Astrocyte (in vitro differentiated cells and primary cell): ENCODE data around the gene WASF2.

Source experiments
- CTCF ChIP-seq: IDR thresholded peaks from 2 replicates; pipeline ENCODE4 v1.5.1; 2011; ENCODE audit warnings: low read depth, mild to moderate bottlenecking, inconsistent platforms, low read length, moderate library complexity; ENCODE audit not compliant: insufficient read depth
- EZH2 ChIP-seq: IDR thresholded peaks from 2 replicates; pipeline ENCODE4 v1.6.1; 2012; ENCODE audit warnings: mild to moderate bottlenecking, low read length, inconsistent platforms; ENCODE audit not compliant: insufficient read depth

GRCh38 chr1:27454610-27455009, 35.4 kb downstream of the WASF2 start:
- TF ChIP-seq CTCF (no peak), EZH2 (no peak)
